A673 (cell line): ENCODE measurements around the gene KLHL17. TPM values are rescaled to one million over a fixed set of nuclear protein-coding genes. Genes with fewer than 3 reads are reported as not detected.
"Not testable (repeated sequence)": the region's sequence is repeated elsewhere in the genome, so short reads cannot be mapped to it uniquely, and the experiment has no call there.

Experiments
- BruUV-seq: library from RNA; stranded (reverse); fragments of 400-500 nt; replicated peaks from 2 replicates; lab custom pipeline; 2021; lab: Mats Ljungman, UMichigan
- CTCF ChIA-PET: fragments of 300-600 bp; sonication (Branson Sonifier 250); formaldehyde crosslinking; loops from one replicate; lab custom pipeline; 2022; ENCODE audit warnings: antibody characterized with exemption; lab: Charles Lee
- POLR2A ChIA-PET: fragments of 300-600 bp; sonication (Branson Sonifier 250); formaldehyde crosslinking; loops from one replicate; lab custom pipeline; 2022; ENCODE audit warnings: antibody characterized with exemption; ENCODE audit not compliant: low non-redundant PET; lab: Charles Lee
- DNase-seq: peaks from one replicate; pipeline ENCODE4 v3.0.0-alpha.2; 2015; ENCODE audit warnings: low spot score
- H3K27ac ChIP-seq: fragments of 200-600 bp; sonication (generic); 2 replicates; pipeline ENCODE4 v1.5.1; 2016; ENCODE audit warnings: mixed run types, low read depth, mild to moderate bottlenecking, mixed read lengths, antibody characterized with exemption, low read length; ENCODE audit not compliant: poor library complexity, severe bottlenecking
- H3K27me3 ChIP-seq: fragments of 200-600 bp; sonication (generic); replicated peaks from 2 replicates; pipeline ENCODE4 v1.6.1; 2017; ENCODE audit warnings: mixed run types, low read depth, mild to moderate bottlenecking, mixed read lengths, antibody characterized with exemption, low read length; ENCODE audit not compliant: insufficient read depth, poor library complexity
- H3K36me3 ChIP-seq: fragments of 200-600 bp; sonication (generic); 2 replicates; pipeline ENCODE4 v1.6.1; 2016; ENCODE audit warnings: mixed run types, mild to moderate bottlenecking, mixed read lengths, antibody characterized with exemption, low read length; ENCODE audit not compliant: insufficient read depth, poor library complexity, severe bottlenecking
- H3K4me1 ChIP-seq: fragments of 200-600 bp; sonication (generic); 2 replicates; pipeline ENCODE4 v1.6.1; 2017; ENCODE audit warnings: mixed run types, mild to moderate bottlenecking, mixed read lengths, antibody characterized with exemption, low read length; ENCODE audit not compliant: insufficient read depth, poor library complexity, severe bottlenecking
- H3K4me3 ChIP-seq: fragments of 200-600 bp; sonication (generic); 2 replicates; pipeline ENCODE4 v1.5.1; 2016; ENCODE audit warnings: low read depth, mixed run types, mild to moderate bottlenecking, mixed read lengths, low read length; ENCODE audit not compliant: poor library complexity, severe bottlenecking
- H3K9me3 ChIP-seq: fragments of 200-600 bp; sonication (generic); 2 replicates; pipeline ENCODE4 v1.6.1; 2016; ENCODE audit warnings: mixed run types, low read depth, mild to moderate bottlenecking, mixed read lengths, antibody characterized with exemption, low read length; ENCODE audit not compliant: poor library complexity, severe bottlenecking
- EZH2 ChIP-seq: fragments of 200-600 bp; sonication (generic); IDR thresholded peaks from 2 replicates; pipeline ENCODE4 v1.6.1; 2017; ENCODE audit warnings: borderline replicate concordance, low read depth, mild to moderate bottlenecking, mixed read lengths, antibody characterized with exemption, low read length; ENCODE audit not compliant: poor library complexity, severe bottlenecking
- intact Hi-C: fragments of 100-400 bp; cut with micrococcal nuclease; formaldehyde crosslinking; loops from one replicate; pipeline ENCODE4 v1.10.0; 2022; ENCODE audit not compliant: unreplicated experiment
- total RNA-seq: library from RNA; stranded (reverse); gene quantifications from 2 replicates; pipeline ENCODE4 v1.2.3, GENCODE V29; 2021
- TF ChIP-seq, protein P1 (sequence below): fragments of 300-800, 200-600 bp; sonication (generic); conservative IDR thresholded peaks from 2 replicates; pipeline ENCODE4 v1.5.1; 2017; ENCODE audit warnings: low read depth, mild to moderate bottlenecking, antibody characterized with exemption, low read length, moderate library complexity, mixed read lengths

Gene KLHL17
- total RNA-seq, 1 experiment from 2014 or later: 43.3 TPM

GRCh38 chr1:945688-946556 lies 14.5 kb upstream of the KLHL17 start:
- Histone ChIP-seq H3K27me3 (no peaks in the 10 kb centered on the region), H3K27ac (no peak overlapping the region), H3K9me3 (no peaks in the 10 kb centered on the region), H3K4me3 (no peak overlapping the region), H3K4me1 (peaks cover 44% of the 10 kb centered on the region), H3K36me3 (peaks cover 56% of the 10 kb centered on the region)
- ChIA-PET POLR2A (no interaction called here), CTCF (no interaction called here)
- intact Hi-C loops: no loop called here
- no peak for DNase-seq
- TF ChIP-seq, protein P1, sequence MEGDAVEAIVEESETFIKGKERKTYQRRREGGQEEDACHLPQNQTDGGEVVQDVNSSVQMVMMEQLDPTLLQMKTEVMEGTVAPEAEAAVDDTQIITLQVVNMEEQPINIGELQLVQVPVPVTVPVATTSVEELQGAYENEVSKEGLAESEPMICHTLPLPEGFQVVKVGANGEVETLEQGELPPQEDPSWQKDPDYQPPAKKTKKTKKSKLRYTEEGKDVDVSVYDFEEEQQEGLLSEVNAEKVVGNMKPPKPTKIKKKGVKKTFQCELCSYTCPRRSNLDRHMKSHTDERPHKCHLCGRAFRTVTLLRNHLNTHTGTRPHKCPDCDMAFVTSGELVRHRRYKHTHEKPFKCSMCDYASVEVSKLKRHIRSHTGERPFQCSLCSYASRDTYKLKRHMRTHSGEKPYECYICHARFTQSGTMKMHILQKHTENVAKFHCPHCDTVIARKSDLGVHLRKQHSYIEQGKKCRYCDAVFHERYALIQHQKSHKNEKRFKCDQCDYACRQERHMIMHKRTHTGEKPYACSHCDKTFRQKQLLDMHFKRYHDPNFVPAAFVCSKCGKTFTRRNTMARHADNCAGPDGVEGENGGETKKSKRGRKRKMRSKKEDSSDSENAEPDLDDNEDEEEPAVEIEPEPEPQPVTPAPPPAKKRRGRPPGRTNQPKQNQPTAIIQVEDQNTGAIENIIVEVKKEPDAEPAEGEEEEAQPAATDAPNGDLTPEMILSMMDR: no peak
- no peak for TF ChIP-seq EZH2
- BruUV-seq: no TSS peak

DNA sequence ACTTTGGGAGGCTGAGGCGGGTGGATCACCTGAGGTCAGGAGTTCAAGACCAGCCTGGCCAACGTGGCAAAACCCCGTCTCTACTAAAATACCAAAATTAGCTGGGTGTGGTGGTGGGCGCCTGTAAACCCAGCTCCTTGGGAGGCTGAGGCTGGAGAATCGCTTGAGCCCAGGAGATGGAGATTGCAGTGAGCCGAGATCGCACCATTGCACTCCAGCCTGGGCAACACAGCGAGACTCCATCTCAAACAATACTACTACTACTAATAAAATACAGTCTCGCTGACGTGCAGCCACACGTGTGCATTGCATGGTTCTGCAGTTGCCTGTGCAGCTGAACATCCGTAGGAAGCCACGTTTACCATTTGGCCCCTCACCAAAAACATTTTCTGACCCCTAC lies 13.6 kb upstream of the KLHL17 start:
- Histone ChIP-seq H3K36me3 (peaks cover 59% of the 10 kb centered on the region), H3K4me1 (peaks cover 35% of the 10 kb centered on the region)
- intact Hi-C loops, DNase-seq, H3K4me3 ChIP-seq, BruUV-seq, H3K27ac ChIP-seq, H3K27me3 ChIP-seq, CTCF ChIA-PET, H3K9me3 ChIP-seq, POLR2A ChIA-PET: not testable (repeated sequence)

- TF ChIP-seq, protein P1: no peak; the same call in 1 of the 2 replicates
- BruUV-seq: no TSS peak
- intact Hi-C loops: no loop called here
- ChIA-PET POLR2A (no interaction called here), CTCF (no interaction called here)
- Histone ChIP-seq H3K9me3 (no peaks in the 10 kb centered on the region), H3K4me1 (peaks cover 24% of the 10 kb centered on the region), H3K36me3 (peaks cover 71% of the 10 kb centered on the region), H3K27ac (no peak overlapping the region), H3K4me3 (no peak overlapping the region), H3K27me3 (no peaks in the 10 kb centered on the region)
- no peak for DNase-seq
These were observed 12.4 kb upstream of the KLHL17 start for GRCh38 chr1:947958-948357.

DNA sequence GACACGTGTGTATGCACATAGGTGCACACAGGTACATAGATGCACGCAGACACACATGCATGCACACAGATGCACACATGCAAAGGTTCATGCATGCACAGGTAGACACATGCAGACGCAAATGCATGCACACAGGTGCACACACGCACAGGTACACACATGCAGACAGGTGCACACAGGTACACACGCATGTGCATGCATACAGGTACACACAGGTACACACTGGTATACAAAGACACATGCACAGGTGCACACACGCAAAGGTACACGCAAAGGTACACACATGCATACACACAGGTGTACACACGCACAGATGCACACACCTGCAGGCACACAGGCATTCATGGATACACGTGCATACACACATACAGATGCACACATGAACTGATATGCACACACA lies 10.1 kb upstream of the KLHL17 start:
- ChIA-PET POLR2A (no interaction called here), CTCF (no interaction called here)
- BruUV-seq: no TSS peak
- Histone ChIP-seq H3K36me3 (peaks cover 77% of the 10 kb centered on the region), H3K4me3 (no peak overlapping the region), H3K27ac (no peak overlapping the region), H3K4me1 (peaks cover under 1% of the 10 kb centered on the region), H3K9me3 (no peaks in the 10 kb centered on the region), H3K27me3 (no peaks in the 10 kb centered on the region)
- no peak for DNase-seq
- no peak for TF ChIP-seq EZH2
- TF ChIP-seq, protein P1: no peak
- intact Hi-C loops: no loop called here
